Activated CD4-positive, alpha-beta T cell treated with anti-CD3 and anti-CD28 coated beads for 36 hours (primary cell): Measurements from ENCODE around the gene VPS26B. TPM values are rescaled to one million over a fixed set of nuclear protein-coding genes. Genes with fewer than 3 reads are reported as not detected.
A peak's percentile ranks its signal among the peaks of the same experiment; 100 is the strongest.
"Not testable (repeated sequence)": the region's sequence is repeated elsewhere in the genome, so short reads cannot be mapped to it uniquely, and the experiment has no call there.

Source experiments
- ATAC-seq: fragments of 200-7000 bp; cut with Tn5 transposase; one replicate; pipeline ENCODE4 v1.10.0; 2021; ENCODE audit warnings: mild to moderate bottlenecking, moderate library complexity
- CTCF ChIA-PET: fragments of 350-600 bp; sonication (Branson Sonifier 250); formaldehyde crosslinking; loops from one replicate; lab custom pipeline; 2021; ENCODE audit warnings: antibody characterized with exemption; lab: Charles Lee
- POLR2A ChIA-PET: fragments of 350-600 bp; sonication (Branson Sonifier 250); formaldehyde crosslinking; loops from one replicate; lab custom pipeline; 2021; ENCODE audit warnings: antibody characterized with exemption, inconsistent platforms; lab: Charles Lee
- DNase-seq: peaks from one replicate; pipeline ENCODE4 v3.0.0-alpha.2; 2020
- H3K27ac Mint-ChIP-seq: one replicate; pipeline ENCODE4 v1.8.0; 2021; ENCODE audit warnings: mixed read lengths
- H3K27me3 Mint-ChIP-seq: one replicate; pipeline ENCODE4 v1.8.0; 2021; ENCODE audit warnings: mixed read lengths
- H3K36me3 Mint-ChIP-seq: one replicate; pipeline ENCODE4 v1.8.0; 2021; ENCODE audit warnings: low read depth, mixed read lengths
- H3K4me1 Mint-ChIP-seq: one replicate; pipeline ENCODE4 v1.8.0; 2021; ENCODE audit warnings: mixed read lengths
- H3K4me3 Mint-ChIP-seq: one replicate; pipeline ENCODE4 v1.8.0; 2021; ENCODE audit warnings: mild to moderate bottlenecking, moderate library complexity, mixed read lengths
- H3K9me3 Mint-ChIP-seq: one replicate; pipeline ENCODE4 v1.8.0; 2021; ENCODE audit warnings: low read depth, mixed read lengths
- intact Hi-C, 2 experiments: fragments of 100-400 bp; cut with DNase I in 1 of 2; cut with micrococcal nuclease in 1 of 2; formaldehyde crosslinking; loops; one replicate each; pipeline versions ENCODE4 v1.14.2 to v1.15.1; 2022 to 2024; cut with DNase I, micrococcal nuclease
- total RNA-seq, 2 experiments: library from RNA; stranded (reverse); gene quantifications; one replicate each; pipeline ENCODE4 v1.2.3, GENCODE V29; 2021

Gene VPS26B
- total RNA-seq = 10 to 100 TPM; 32.4 to 32.5 TPM

GRCh38 chr11:134223836-134224709 is at the start of gene VPS26B, which contains the start of gene NCAPD3:
VPS26B (plus strand) TSS chr11:134224671; CDS start chr11:134225123, 452 bp downstream.
NCAPD3 (minus strand) TSS chr11:134223967; CDS start chr11:134223926, 41 bp downstream.
- ChIA-PET CTCF (interaction anchor here (0.5 to 1.9 kb wide), 11 partner anchors 10 to 155 kb away, joined by 3 to 6 read pairs (median 4); partner anchors contain the start of genes GLB1L3 and JAM3), POLR2A (interaction anchor here (0.7 to 2.7 kb wide), 8 partner anchors 20 to 305 kb away, joined by 3 to 14 read pairs (median 3); partner anchors contain the start of genes ACAD8, GLB1L3 and THYN1)
- Mint-ChIP-seq H3K4me1 (peaks cover 59% of the 10 kb centered on the region), H3K9me3 (no peaks in the 10 kb centered on the region), H3K27ac (peak within 1 kb of the TSS; percentile 98), H3K4me3 (peak within 1 kb of the TSS; percentile 99), H3K27me3 (no peaks in the 10 kb centered on the region), H3K36me3 (peaks cover 26% of the 10 kb centered on the region)
- DNase-seq = peak; percentile 98
- intact Hi-C loops = loop anchor here (1.0 to 2.0 kb wide), 7 partner anchors 29 to 296 kb away; partner anchors contain the start of genes ACAD8 (in 2 of the 2), GLB1L2 (in 2 of the 2), THYN1 (in 2 of the 2) and GLB1L3 (in 1 of the 2)
- ATAC-seq = peak; percentile 81

GRCh38 chr11:134176284-134176683 is 48.2 kb upstream of the VPS26B start:
- Mint-ChIP-seq H3K27ac (no peak overlapping the region), H3K27me3 (no peaks in the 10 kb centered on the region), H3K36me3 (peaks cover 43% of the 10 kb centered on the region), H3K4me1 (no peaks in the 10 kb centered on the region), H3K4me3 (no peak overlapping the region), H3K9me3 (no peaks in the 10 kb centered on the region)
- intact Hi-C loops = no loop called here
- ChIA-PET CTCF (interaction anchor here (1.4 kb wide), 1 partner anchor 19 kb away, joined by 6 read pairs; no protein-coding TSS in a partner anchor), POLR2A (no interaction called here)
- no peak for ATAC-seq
- DNase-seq = no peak

- Mint-ChIP-seq H3K36me3 (peaks cover 48% of the 10 kb centered on the region), H3K27me3 (no peaks in the 10 kb centered on the region), H3K4me3 (no peak overlapping the region), H3K4me1 (no peaks in the 10 kb centered on the region), H3K27ac (no peak overlapping the region), H3K9me3 (no peaks in the 10 kb centered on the region)
- intact Hi-C loops = no loop called here
- ATAC-seq (no peak), DNase-seq (no peak)
- POLR2A ChIA-PET = no interaction called here
- CTCF ChIA-PET = no interaction called here
Observed at GRCh38 chr11:134178032-134178674, 46.3 kb upstream of the VPS26B start.

- Mint-ChIP-seq H3K36me3 (peaks cover 42% of the 10 kb centered on the region), H3K4me3 (no peak overlapping the region)
- CTCF ChIA-PET = interaction anchor here (1.7 kb wide), 1 partner anchor 11 kb away, joined by 4 read pairs; no protein-coding TSS in a partner anchor
Observed at GRCh38 chr11:134181707-134182106, 42.8 kb upstream of the VPS26B start.

GRCh38 chr11:134188092-134188491 is 36.4 kb upstream of the VPS26B start:
- H3K27ac Mint-ChIP-seq, intact Hi-C loops, POLR2A ChIA-PET, DNase-seq, H3K9me3 Mint-ChIP-seq, H3K4me3 Mint-ChIP-seq, H3K4me1 Mint-ChIP-seq, ATAC-seq, H3K27me3 Mint-ChIP-seq: not testable (repeated sequence)
- H3K36me3 Mint-ChIP-seq = peaks cover 69% of the 10 kb centered on the region
- CTCF ChIA-PET = interaction anchor here (0.9 kb wide), 2 partner anchors 19 to 67 kb away, joined by 3 to 5 read pairs; no protein-coding TSS in a partner anchor

More at GRCh38 chr11:134181707-134182106, 42.8 kb upstream of the VPS26B start:
- no peak for ATAC-seq
- H3K27ac Mint-ChIP-seq = no peak overlapping the region
- H3K4me1 Mint-ChIP-seq = no peaks in the 10 kb centered on the region
- H3K27me3 Mint-ChIP-seq = no peaks in the 10 kb centered on the region
- no peak for DNase-seq
- intact Hi-C loops = no loop called here
- POLR2A ChIA-PET = no interaction called here
- H3K9me3 Mint-ChIP-seq = no peaks in the 10 kb centered on the region

GRCh38 chr11:134196756-134197155 is 27.7 kb upstream of the VPS26B start:
- H3K36me3 Mint-ChIP-seq = peaks cover 74% of the 10 kb centered on the region
- H3K4me1 Mint-ChIP-seq = peaks cover 5% of the 10 kb centered on the region
- H3K27ac Mint-ChIP-seq = peak overlapping the region; percentile 14

GRCh38 chr11:134199531-134199930 is 24.9 kb upstream of the VPS26B start:
- intact Hi-C loops = no loop called here

More at GRCh38 chr11:134196756-134197155, 27.7 kb upstream of the VPS26B start:
- ChIA-PET CTCF (interaction anchor here (3.3 kb wide), 1 partner anchor 12 kb away, joined by 28 read pairs; no protein-coding TSS in a partner anchor), POLR2A (interaction anchor here (0.5 to 0.7 kb wide), 2 partner anchors 69 to 77 kb away, joined by 3 read pairs; no protein-coding TSS in a partner anchor)
- Mint-ChIP-seq H3K27me3 (no peaks in the 10 kb centered on the region), H3K4me3 (no peak overlapping the region), H3K9me3 (no peaks in the 10 kb centered on the region)
- DNase-seq = no peak
- ATAC-seq = no peak
- intact Hi-C loops = no loop called here

GRCh38 chr11:134200688-134201087 is 23.8 kb upstream of the VPS26B start:
- peak; percentile 16 for ATAC-seq
- Mint-ChIP-seq H3K27me3 (no peaks in the 10 kb centered on the region), H3K4me3 (no peak overlapping the region), H3K36me3 (peaks cover 74% of the 10 kb centered on the region), H3K9me3 (no peaks in the 10 kb centered on the region), H3K27ac (no peak overlapping the region), H3K4me1 (peaks cover 5% of the 10 kb centered on the region)
- intact Hi-C loops = no loop called here
- POLR2A ChIA-PET = interaction anchor here (0.6 kb wide), 1 partner anchor 37 kb away, joined by 9 read pairs; no protein-coding TSS in a partner anchor
- CTCF ChIA-PET = interaction anchor here (0.6 to 0.8 kb wide), 2 partner anchors 8 to 380 kb away, joined by 3 read pairs; no protein-coding TSS in a partner anchor
- no peak for DNase-seq

More at GRCh38 chr11:134199531-134199930, 24.9 kb upstream of the VPS26B start:
- Mint-ChIP-seq H3K36me3 (peaks cover 71% of the 10 kb centered on the region), H3K27ac (no peak overlapping the region), H3K27me3 (no peaks in the 10 kb centered on the region), H3K4me1 (peaks cover 5% of the 10 kb centered on the region), H3K9me3 (no peaks in the 10 kb centered on the region), H3K4me3 (no peak overlapping the region)
- POLR2A ChIA-PET = no interaction called here
- DNase-seq (no peak), ATAC-seq (no peak)
- CTCF ChIA-PET = interaction anchor here (0.7 to 1.9 kb wide), 5 partner anchors 8 to 88 kb away, joined by 3 to 5 read pairs (median 4); no protein-coding TSS in a partner anchor

GRCh38 chr11:134202661-134203060 is 21.8 kb upstream of the VPS26B start:
- POLR2A ChIA-PET = no interaction called here
- CTCF ChIA-PET = no interaction called here
- H3K36me3 Mint-ChIP-seq = peaks cover 76% of the 10 kb centered on the region

GRCh38 chr11:134205729-134206128 is 18.7 kb upstream of the VPS26B start:
- H3K9me3 Mint-ChIP-seq = no peaks in the 10 kb centered on the region
- ATAC-seq = no peak
- DNase-seq = no peak
- peaks cover under 1% of the 10 kb centered on the region for H3K4me1 Mint-ChIP-seq
- peaks cover 68% of the 10 kb centered on the region for H3K36me3 Mint-ChIP-seq
- intact Hi-C loops = loop anchor here (5.0 kb wide), 2 partner anchors 47 to 153 kb away; partner anchors contain the start of genes ACAD8 (in 2 of the 2) and THYN1 (in 2 of the 2)
- ChIA-PET POLR2A (no interaction called here), CTCF (interaction anchor here (0.6 to 5.8 kb wide), 5 partner anchors 10 to 257 kb away, joined by 3 to 28 read pairs (median 3); no protein-coding TSS in a partner anchor)
- H3K4me3 Mint-ChIP-seq = no peak overlapping the region
- H3K27me3 Mint-ChIP-seq = no peaks in the 10 kb centered on the region
- H3K27ac Mint-ChIP-seq = no peak overlapping the region

More at GRCh38 chr11:134202661-134203060, 21.8 kb upstream of the VPS26B start:
- no peak overlapping the region for H3K4me3 Mint-ChIP-seq
- H3K27me3 Mint-ChIP-seq = no peaks in the 10 kb centered on the region
- H3K27ac Mint-ChIP-seq = no peak overlapping the region
- no peak for ATAC-seq
- intact Hi-C loops = no loop called here
- DNase-seq = no peak
- H3K9me3 Mint-ChIP-seq = no peaks in the 10 kb centered on the region
- no peaks in the 10 kb centered on the region for H3K4me1 Mint-ChIP-seq
